Glutamatergic neuron (in vitro differentiated cells): Measurements from ENCODE around the gene BRD2. TPM values are rescaled to one million over a fixed set of nuclear protein-coding genes. Genes with fewer than 3 reads are reported as not detected.

Experiments
- DNase-seq: peaks from one replicate; pipeline ENCODE4 v3.0.0; 2022
- H3K27ac Mint-ChIP-seq: one replicate; pipeline ENCODE4 v1.8.0; 2020; ENCODE audit warnings: mild to moderate bottlenecking, mixed read lengths, inconsistent platforms; ENCODE audit not compliant: unreplicated experiment
- H3K27me3 Mint-ChIP-seq: one replicate; pipeline ENCODE4 v1.8.0; 2020; ENCODE audit warnings: mild to moderate bottlenecking, moderate library complexity, mixed read lengths, inconsistent platforms; ENCODE audit not compliant: unreplicated experiment
- H3K36me3 Mint-ChIP-seq: one replicate; pipeline ENCODE4 v1.8.0; 2020; ENCODE audit warnings: mild to moderate bottlenecking, mixed read lengths, inconsistent platforms; ENCODE audit not compliant: unreplicated experiment
- H3K4me1 Mint-ChIP-seq: one replicate; pipeline ENCODE4 v1.8.0; 2020; ENCODE audit warnings: mild to moderate bottlenecking, low read depth, mixed read lengths, inconsistent platforms; ENCODE audit not compliant: unreplicated experiment
- H3K4me3 Mint-ChIP-seq: one replicate; pipeline ENCODE4 v1.8.0; 2020; ENCODE audit warnings: mild to moderate bottlenecking, mixed read lengths, inconsistent platforms; ENCODE audit not compliant: unreplicated experiment
- H3K9me3 Mint-ChIP-seq: one replicate; pipeline ENCODE4 v1.8.0; 2020; ENCODE audit warnings: mild to moderate bottlenecking, moderate library complexity, mixed read lengths, inconsistent platforms; ENCODE audit not compliant: unreplicated experiment
- CTCF ChIP-seq: fragments of 200-600 bp; sonication (generic); IDR thresholded peaks from one replicate; pipeline ENCODE4 v1.5.0; 2021; ENCODE audit not compliant: partially characterized antibody, unreplicated experiment
- total RNA-seq: library from RNA; stranded (reverse); fragmentation: NEBNext Ultra II Directional; extraction: Animal tissue kit (Norgen Biotek cat#: 25700); gene quantifications from one replicate; pipeline ENCODE4 v1.2.1, GENCODE V29; 2021; ENCODE audit not compliant: unreplicated experiment

BRD2 gene
- total RNA-seq, 1 donor from 2014 or later: 213 TPM

DNA sequence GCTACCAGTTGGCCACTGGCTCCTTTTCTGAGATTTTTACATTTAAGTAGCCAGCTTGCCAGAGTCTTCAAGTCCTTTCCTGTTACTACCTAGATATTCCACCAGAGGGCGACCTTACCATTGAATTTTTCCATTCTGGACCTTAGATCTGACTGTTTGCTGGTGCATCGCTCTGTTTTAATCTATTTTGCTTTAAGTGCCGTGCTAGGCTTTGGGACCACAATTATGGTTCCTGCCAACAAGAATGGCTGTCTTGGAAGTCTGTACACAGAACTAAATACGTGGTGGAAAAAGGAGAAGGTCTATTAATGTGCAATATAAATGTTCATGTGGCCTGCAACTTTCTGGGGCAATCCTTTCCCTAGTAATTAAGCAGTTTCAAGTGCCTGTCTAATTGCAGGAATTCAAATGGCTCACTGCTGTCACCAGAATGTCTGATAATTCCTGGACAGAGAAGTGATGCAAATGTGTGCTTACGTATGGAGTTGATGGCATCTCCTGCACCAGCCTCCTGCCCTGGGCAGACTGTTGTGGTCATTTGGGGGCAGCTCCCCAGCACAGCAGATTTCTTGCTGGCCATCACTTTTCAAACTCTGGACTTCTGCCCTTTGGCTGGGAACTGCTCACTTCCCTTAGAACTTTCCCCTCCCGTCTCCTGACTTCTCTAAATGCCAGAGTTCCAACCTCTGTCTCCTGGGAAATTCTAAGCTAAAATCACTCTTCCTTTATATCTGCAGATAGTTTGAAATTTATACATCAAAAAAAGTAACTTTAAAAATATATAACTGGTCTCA, 46.6 kb downstream of the BRD2 start:
- Mint-ChIP-seq H3K27me3 (no peaks in the 10 kb centered on the region), H3K36me3 (no peaks in the 10 kb centered on the region), H3K27ac (no peak overlapping the region), H3K9me3 (no peaks in the 10 kb centered on the region), H3K4me1 (peaks cover 5% of the 10 kb centered on the region), H3K4me3 (no peak overlapping the region)
- peak; percentile 91 for TF ChIP-seq CTCF
- no peak for DNase-seq

DNA sequence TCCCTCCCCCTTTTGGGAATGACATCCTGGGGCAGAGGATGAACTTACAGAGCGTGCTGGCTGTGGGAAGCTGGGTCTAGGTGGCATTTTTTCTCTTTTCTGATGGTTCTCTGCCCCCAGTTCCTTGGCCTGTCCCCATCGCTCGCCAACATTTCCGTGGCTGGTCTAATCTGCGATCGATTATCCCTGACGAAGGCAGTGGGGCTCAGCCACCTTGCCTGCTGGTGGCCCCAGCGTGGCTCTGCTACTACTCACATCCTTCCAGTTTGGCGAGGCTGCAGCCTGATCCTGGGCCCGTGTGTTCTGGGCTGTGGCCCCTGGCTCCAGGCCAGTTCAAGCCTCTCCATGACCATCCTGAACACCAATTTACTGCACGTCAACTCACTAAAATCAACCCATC, 47.4 kb downstream of the BRD2 start:
- H3K9me3 Mint-ChIP-seq: no peaks in the 10 kb centered on the region
- H3K4me3 Mint-ChIP-seq: no peak overlapping the region
- H3K36me3 Mint-ChIP-seq: no peaks in the 10 kb centered on the region
- peaks cover 5% of the 10 kb centered on the region for H3K4me1 Mint-ChIP-seq
- H3K27me3 Mint-ChIP-seq: no peaks in the 10 kb centered on the region
- no peak overlapping the region for H3K27ac Mint-ChIP-seq
- no peak for TF ChIP-seq CTCF
- no peak for DNase-seq

GRCh38 chr6:33017018-33017417, 48.6 kb downstream of the BRD2 start:
- H3K27ac Mint-ChIP-seq: no peak overlapping the region
- no peak for TF ChIP-seq CTCF
- H3K36me3 Mint-ChIP-seq: no peaks in the 10 kb centered on the region
- no peak overlapping the region for H3K4me3 Mint-ChIP-seq
- H3K4me1 Mint-ChIP-seq: peaks cover 5% of the 10 kb centered on the region
- DNase-seq: no peak
- H3K27me3 Mint-ChIP-seq: no peaks in the 10 kb centered on the region
- no peaks in the 10 kb centered on the region for H3K9me3 Mint-ChIP-seq

DNA sequence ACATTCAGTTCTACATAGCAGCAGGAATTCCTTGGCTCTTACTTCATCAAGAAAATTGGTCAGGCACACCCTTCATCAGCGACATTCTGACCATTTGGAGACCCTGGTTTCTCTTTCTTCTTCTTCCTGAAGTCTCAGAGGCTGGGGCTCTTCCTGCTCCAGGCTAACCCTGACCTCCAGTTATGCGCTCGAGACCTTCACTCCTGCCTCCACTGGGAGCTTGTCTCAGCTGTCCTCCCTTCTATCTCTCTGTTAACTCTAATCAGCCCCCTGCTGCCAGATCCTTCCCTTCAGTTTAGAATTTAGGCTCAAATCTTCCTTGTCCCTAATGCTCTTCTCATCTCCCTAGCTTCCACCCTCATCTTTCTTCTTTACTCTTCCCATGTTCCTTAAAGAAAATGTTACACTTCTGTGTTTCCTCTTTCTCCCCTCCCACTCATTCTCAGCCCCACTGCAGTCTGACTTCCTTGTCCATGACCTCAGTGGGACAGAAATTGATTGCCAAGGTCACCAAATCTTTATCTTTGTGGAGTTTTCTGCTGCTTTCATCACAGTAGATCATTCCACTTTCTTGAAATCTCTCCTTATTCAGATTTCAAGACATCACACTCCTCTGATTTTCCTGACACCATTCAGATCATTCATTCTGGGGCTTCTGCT, 49.4 kb downstream of the BRD2 start:
- Mint-ChIP-seq H3K4me3 (no peak overlapping the region), H3K27me3 (no peaks in the 10 kb centered on the region), H3K27ac (no peak overlapping the region), H3K9me3 (no peaks in the 10 kb centered on the region), H3K36me3 (no peaks in the 10 kb centered on the region), H3K4me1 (peaks cover 5% of the 10 kb centered on the region)
- no peak for DNase-seq
- no peak for TF ChIP-seq CTCF

GRCh38 chr6:33018418-33018817, 50.0 kb downstream of the BRD2 start:
- DNase-seq: no peak
- no peaks in the 10 kb centered on the region for H3K36me3 Mint-ChIP-seq
- no peaks in the 10 kb centered on the region for H3K27me3 Mint-ChIP-seq
- H3K4me1 Mint-ChIP-seq: peaks cover 5% of the 10 kb centered on the region
- no peak overlapping the region for H3K27ac Mint-ChIP-seq
- no peak overlapping the region for H3K4me3 Mint-ChIP-seq
- peaks cover 2% of the 10 kb centered on the region for H3K9me3 Mint-ChIP-seq
- TF ChIP-seq CTCF: no peak
